HEK293T (cell line): ENCODE data around the gene TSEN34.
A peak's percentile ranks its signal among the peaks of the same experiment; 100 is the strongest.
"Not testable (repeated sequence)": the region's sequence is repeated elsewhere in the genome, so short reads cannot be mapped to it uniquely, and the experiment has no call there.

ENCODE experiments used
- CTCF ChIA-PET: fragments of 350-600 bp; formaldehyde crosslinking; extraction: SDS; loops from one replicate; lab custom pipeline; 2021; ENCODE audit warnings: antibody characterized with exemption, inconsistent platforms; lab: Yijun Ruan, JAX
- POLR2A ChIA-PET: fragments of 350-600 bp; formaldehyde crosslinking; extraction: SDS; loops from one replicate; lab custom pipeline; 2020; ENCODE audit warnings: antibody characterized with exemption, inconsistent platforms; lab: Yijun Ruan, JAX
- DNase-seq: peaks from one replicate; pipeline ENCODE4 v3.0.0; 2012; ENCODE audit warnings: mixed read lengths; ENCODE audit errors: extremely low spot score
- ARNT ChIP-seq: fragments of 450-650 bp; IDR thresholded peaks from 2 replicates; pipeline ENCODE4 v1.6.1; 2017; ENCODE audit warnings: mild to moderate bottlenecking
- BHLHE40 ChIP-seq: fragments of 450-650 bp; IDR thresholded peaks from 2 replicates; pipeline ENCODE4 v1.6.1; 2016; ENCODE audit warnings: mild to moderate bottlenecking, moderate library complexity, borderline replicate concordance
- CTBP1 ChIP-seq: fragments of 450-650 bp; IDR thresholded peaks from 2 replicates; pipeline ENCODE4 v1.6.1; 2016; ENCODE audit warnings: borderline replicate concordance
- ELF4 ChIP-seq: fragments of 450-650 bp; IDR thresholded peaks from 2 replicates; pipeline ENCODE4 v1.6.1; 2017; ENCODE audit warnings: antibody characterized with exemption
- FOXA1 ChIP-seq: fragments of 450-650 bp; IDR thresholded peaks from 2 replicates; pipeline ENCODE4 v1.6.1; 2016; ENCODE audit warnings: mild to moderate bottlenecking
- FOXK2 ChIP-seq: fragments of 450-650 bp; IDR thresholded peaks from 2 replicates; pipeline ENCODE4 v1.6.1; 2016; ENCODE audit warnings: mild to moderate bottlenecking
- FOXM1 ChIP-seq: fragments of 450-650 bp; IDR thresholded peaks from 2 replicates; pipeline ENCODE4 v1.6.1; 2017; ENCODE audit warnings: mild to moderate bottlenecking, borderline replicate concordance
- HDGF ChIP-seq: fragments of 450-650 bp; IDR thresholded peaks from 2 replicates; pipeline ENCODE4 v1.6.1; 2017; ENCODE audit warnings: antibody characterized with exemption, borderline replicate concordance
- L3MBTL2 ChIP-seq: fragments of 450-650 bp; conservative IDR thresholded peaks from 2 replicates; pipeline ENCODE4 v1.6.1; 2016; ENCODE audit warnings: mild to moderate bottlenecking
- LEF1 ChIP-seq: fragments of 450-650 bp; IDR thresholded peaks from 2 replicates; pipeline ENCODE4 v1.6.1; 2017; ENCODE audit warnings: mild to moderate bottlenecking, borderline replicate concordance
- NFRKB ChIP-seq: fragments of 450-650 bp; IDR thresholded peaks from 2 replicates; pipeline ENCODE4 v1.6.1; 2016; ENCODE audit warnings: mild to moderate bottlenecking, moderate library complexity
- SP1 ChIP-seq: fragments of 450-650 bp; IDR thresholded peaks from 2 replicates; pipeline ENCODE4 v1.6.1; 2017
- SUZ12 ChIP-seq: fragments of 450-650 bp; IDR thresholded peaks from 2 replicates; pipeline ENCODE4 v1.6.1; 2016; ENCODE audit warnings: mild to moderate bottlenecking
- TARDBP ChIP-seq: fragments of 450-650 bp; IDR thresholded peaks from 2 replicates; pipeline ENCODE4 v1.6.1; 2016
- ZNF384 ChIP-seq: fragments of 450-650 bp; IDR thresholded peaks from 2 replicates; pipeline ENCODE4 v1.6.1; 2016
- TF ChIP-seq, protein P1 (sequence below): fragments of 450-650 bp; IDR thresholded peaks from 2 replicates; pipeline ENCODE4 v1.6.1; 2016

Gene TSEN34

GRCh38 chr19:54188215-54188871 is 2.8 kb upstream of the TSEN34 start:
- DNase-seq: no peak
- CTCF ChIA-PET: interaction anchor here (0.5 to 1.1 kb wide), 3 partner anchors 52 to 399 kb away, joined by 3 to 4 read pairs (median 4); no protein-coding TSS in a partner anchor
- POLR2A ChIA-PET: interaction anchor here (1.2 to 5.7 kb wide), 7 partner anchors 9 to 51 kb away, joined by 3 to 76 read pairs (median 11); partner anchors contain the start of genes CNOT3, RPS9 and TMC4
- no peak for TF ChIP-seq FOXK2

- TF ChIP-seq, protein P1, sequence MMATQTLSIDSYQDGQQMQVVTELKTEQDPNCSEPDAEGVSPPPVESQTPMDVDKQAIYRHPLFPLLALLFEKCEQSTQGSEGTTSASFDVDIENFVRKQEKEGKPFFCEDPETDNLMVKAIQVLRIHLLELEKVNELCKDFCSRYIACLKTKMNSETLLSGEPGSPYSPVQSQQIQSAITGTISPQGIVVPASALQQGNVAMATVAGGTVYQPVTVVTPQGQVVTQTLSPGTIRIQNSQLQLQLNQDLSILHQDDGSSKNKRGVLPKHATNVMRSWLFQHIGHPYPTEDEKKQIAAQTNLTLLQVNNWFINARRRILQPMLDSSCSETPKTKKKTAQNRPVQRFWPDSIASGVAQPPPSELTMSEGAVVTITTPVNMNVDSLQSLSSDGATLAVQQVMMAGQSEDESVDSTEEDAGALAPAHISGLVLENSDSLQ: no peak
- TF ChIP-seq CTBP1 (no peak), SUZ12 (no peak), LEF1 (no peak)
- ChIA-PET CTCF (interaction anchor here (1.1 kb wide), 1 partner anchor 77 kb away, joined by 4 read pairs; no protein-coding TSS in a partner anchor), POLR2A (interaction anchor here (0.6 to 5.7 kb wide), 14 partner anchors 8 to 86 kb away, joined by 3 to 76 read pairs (median 3); partner anchors contain the start of genes CNOT3, NDUFA3, PRPF31 and RPS9)
- DNase-seq: no peak
Measured at GRCh38 chr19:54189145-54189734, 1.9 kb upstream of the TSEN34 start, which contains the start of gene MBOAT7. Gene MBOAT7, minus strand, starts transcription at chr19:54189580. Its CDS starts 1,072 bp downstream, at chr19:54188508.

GRCh38 chr19:54189735-54190502 is 1.2 kb upstream of the TSEN34 start:
- ChIA-PET CTCF (interaction anchor here (1.1 kb wide), 1 partner anchor 76 kb away, joined by 4 read pairs; no protein-coding TSS in a partner anchor), POLR2A (interaction anchor here (0.6 to 5.7 kb wide), 16 partner anchors 8 to 669 kb away, joined by 3 to 76 read pairs (median 3); partner anchors contain the start of genes CNOT3, NDUFA3, PRPF31 and RPS9)

DNA sequence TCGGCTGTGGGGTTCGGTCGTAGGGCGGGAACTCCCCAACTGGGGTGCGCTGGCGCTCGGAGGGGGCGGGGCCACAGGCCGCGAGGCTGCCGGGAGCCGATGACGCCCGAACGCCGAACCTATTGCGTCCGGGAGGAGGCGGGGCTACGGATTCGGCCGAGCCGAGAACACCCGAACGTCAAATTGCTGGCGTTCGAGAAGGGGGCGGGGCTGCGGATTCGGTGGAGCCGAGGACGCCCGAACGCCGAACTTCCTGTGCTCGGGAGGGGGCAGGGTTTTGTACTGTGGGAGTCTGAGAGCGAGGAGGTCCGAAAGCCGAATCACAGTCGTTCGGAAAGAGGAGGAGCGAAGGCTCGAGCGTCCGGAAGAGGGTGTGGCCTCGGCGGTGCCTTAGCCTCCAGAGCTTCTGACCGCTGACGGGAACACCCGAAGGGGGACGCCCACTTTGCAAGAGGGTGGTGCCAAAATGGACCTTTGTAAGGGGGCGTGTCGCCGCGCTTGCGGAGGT is 551 bp upstream of the TSEN34 start:
- DNase-seq: peak; percentile 86
- POLR2A ChIA-PET: interaction anchor here (0.6 to 5.7 kb wide), 6 partner anchors 9 to 670 kb away, joined by 3 to 76 read pairs (median 4); partner anchors contain the start of gene RPS9
- CTCF ChIA-PET: no interaction called here

More at GRCh38 chr19:54189735-54190502, 1.2 kb upstream of the TSEN34 start:
- peak; percentile 93 for DNase-seq
- TF ChIP-seq, protein P1: peak; percentile 71
- TF ChIP-seq L3MBTL2 (peak; percentile 88), LEF1 (no peak), SUZ12 (no peak), HDGF (no peak)

DNA sequence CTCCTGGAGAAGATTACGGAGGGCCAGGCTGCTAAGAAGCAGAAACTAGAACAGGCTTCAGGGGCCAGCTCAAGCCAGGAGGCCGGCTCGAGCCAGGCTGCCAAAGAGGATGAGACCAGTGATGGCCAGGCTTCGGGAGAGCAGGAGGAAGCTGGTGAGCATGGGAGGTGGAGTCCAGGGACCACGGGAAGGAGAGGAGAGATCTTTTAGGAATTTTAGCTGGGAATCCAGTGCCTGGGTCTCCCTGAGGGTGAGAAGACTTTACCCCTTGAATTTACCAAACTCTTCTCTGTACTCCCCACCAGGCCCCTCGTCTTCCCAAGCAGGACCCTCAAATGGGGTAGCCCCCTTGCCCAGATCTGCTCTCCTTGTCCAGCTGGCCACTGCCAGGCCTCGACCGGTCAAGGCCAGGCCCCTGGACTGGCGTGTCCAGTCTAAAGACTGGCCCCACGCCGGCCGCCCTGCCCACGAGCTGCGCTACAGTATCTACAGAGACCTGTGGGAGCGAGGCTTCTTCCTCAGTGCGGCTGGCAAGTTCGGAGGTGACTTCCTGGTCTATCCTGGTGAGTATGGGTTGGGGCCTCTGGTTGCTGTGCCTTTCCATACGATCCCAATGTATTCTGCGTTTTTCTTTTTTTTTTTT is 824 bp downstream of the TSEN34 start:
- DNase-seq: no peak
- ChIA-PET CTCF (interaction anchor here (0.5 to 0.7 kb wide), 3 partner anchors 9 to 1929 kb away, joined by 3 to 4 read pairs (median 3); partner anchors contain the start of gene ZNF787), POLR2A (interaction anchor here (0.9 to 5.7 kb wide), 5 partner anchors 8 to 55 kb away, joined by 4 to 76 read pairs (median 5); partner anchors contain the start of genes CNOT3, RPS9 and TMC4)
- no peak for TF ChIP-seq BHLHE40
- no peak for TF ChIP-seq SP1
- no peak for TF ChIP-seq FOXM1
- TF ChIP-seq ZNF384: no peak

More for the DNA sequence above, 551 bp upstream of the TSEN34 start:
- TF ChIP-seq SUZ12: no peak
- no peak for TF ChIP-seq BHLHE40
- TF ChIP-seq HDGF: no peak
- no peak for TF ChIP-seq ARNT
- TF ChIP-seq FOXK2: no peak
- TF ChIP-seq LEF1: no peak
- no peak for TF ChIP-seq NFRKB
- TF ChIP-seq ELF4: no peak
- no peak for TF ChIP-seq FOXM1
- TF ChIP-seq, protein P1: no peak
- no peak for TF ChIP-seq ZNF384
- TF ChIP-seq SP1: no peak

DNA sequence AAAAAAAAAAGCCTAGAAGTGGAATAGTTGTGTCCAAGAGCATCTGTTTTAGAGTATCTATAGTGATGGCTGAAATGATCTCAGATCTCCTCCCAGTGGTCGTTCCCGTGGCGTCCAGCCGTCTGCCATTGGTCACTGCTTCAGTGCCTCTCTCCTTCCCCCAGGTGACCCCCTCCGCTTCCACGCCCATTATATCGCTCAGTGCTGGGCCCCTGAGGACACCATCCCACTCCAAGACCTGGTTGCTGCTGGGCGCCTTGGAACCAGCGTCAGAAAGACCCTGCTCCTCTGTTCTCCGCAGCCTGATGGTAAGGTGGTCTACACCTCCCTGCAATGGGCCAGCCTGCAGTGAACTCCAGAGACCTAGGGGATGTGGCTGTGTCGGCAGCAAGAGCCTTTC is 1.9 kb downstream of the TSEN34 start:
- TF ChIP-seq FOXK2 (no peak), BHLHE40 (no peak), LEF1 (no peak), SP1 (no peak), L3MBTL2 (no peak), CTBP1 (no peak), FOXM1 (no peak), ARNT (no peak), ELF4 (no peak), NFRKB (no peak), TARDBP (no peak), FOXA1 (no peak), SUZ12 (no peak), ZNF384 (no peak), HDGF (no peak)
- TF ChIP-seq, protein P1: no peak
- POLR2A ChIA-PET: interaction anchor here (5.3 kb wide), 1 partner anchor 7 kb away, joined by 76 read pairs; the partner anchor contains the start of gene RPS9
- no peak for DNase-seq
- CTCF ChIA-PET: no interaction called here

- DNase-seq, CTCF ChIA-PET, POLR2A ChIA-PET: not testable (repeated sequence)
Measured at GRCh38 chr19:54194463-54194862, 3.4 kb downstream of the TSEN34 start.
